Measurements from ENCODE around the gene CRYGB.

- TF ChIP-seq CTCF (IDR thresholded peaks at IDR 0.05; ENCODE audit: insufficient read depth, low read length, poor library complexity, severe bottlenecking) (no peak), EZH2phosphoT487 (conservative IDR thresholded peaks at IDR 0.05; ENCODE audit: low read length) (no peak)
Observed at GRCh38 chr2:208099682-208100470, 46.1 kb downstream of the CRYGB start.

All from SU-DHL-6 (cell line).